NOMO-1 treated with DMSO at 0.1 percent for 48 hours (cell line): ENCODE data around the gene VAC14.

Experiments
- DNase-seq: peaks from one replicate; lab custom pipeline; 2025; ENCODE audit not compliant: unreplicated experiment; lab: John Stamatoyannopoulos, UW

Gene VAC14

GRCh38 chr16:70765491-70765890 lies 35.5 kb downstream of the VAC14 start:
- no peak for DNase-seq

GRCh38 chr16:70764632-70765031 lies 36.3 kb downstream of the VAC14 start:
- DNase-seq = no peak

GRCh38 chr16:70760221-70760620 lies 40.7 kb downstream of the VAC14 start:
- no peak for DNase-seq

GRCh38 chr16:70759666-70760065 lies 41.3 kb downstream of the VAC14 start:
- DNase-seq = no peak

- no peak for DNase-seq
Measured at GRCh38 chr16:70758786-70759185, 42.2 kb downstream of the VAC14 start.

GRCh38 chr16:70757183-70757582 lies 43.8 kb downstream of the VAC14 start:
- no peak for DNase-seq

GRCh38 chr16:70756071-70756470 lies 44.9 kb downstream of the VAC14 start:
- DNase-seq = no peak

GRCh38 chr16:70754851-70755600 lies 45.9 kb downstream of the VAC14 start:
- no peak for DNase-seq

GRCh38 chr16:70754371-70754770 lies 46.6 kb downstream of the VAC14 start:
- DNase-seq = no peak

GRCh38 chr16:70753694-70754325 lies 47.1 kb downstream of the VAC14 start:
- DNase-seq = no peak

GRCh38 chr16:70753228-70753627 lies 47.7 kb downstream of the VAC14 start:
- no peak for DNase-seq

- no peak for DNase-seq
Measured at GRCh38 chr16:70752426-70752825, 48.5 kb downstream of the VAC14 start.

- DNase-seq = no peak
Measured at GRCh38 chr16:70751593-70751992, 49.4 kb downstream of the VAC14 start.

GRCh38 chr16:70750893-70751467 lies 50.0 kb downstream of the VAC14 start:
- no peak for DNase-seq

GRCh38 chr16:70749681-70750601 lies 51.0 kb downstream of the VAC14 start:
- no peak for DNase-seq

GRCh38 chr16:70749006-70749678 lies 51.8 kb downstream of the VAC14 start:
- DNase-seq = no peak

- DNase-seq = no peak
Measured at GRCh38 chr16:70747703-70748631, 53.0 kb downstream of the VAC14 start.

- DNase-seq = peak; percentile 1
Measured at GRCh38 chr16:70746708-70747424, 54.1 kb downstream of the VAC14 start.
